Measurements from ENCODE around the gene LRRC4C. TPM values are rescaled to one million over a fixed set of nuclear protein-coding genes. Genes with fewer than 3 reads are reported as not detected.

Gene LRRC4C
- total RNA-seq, 1 experiment from 2014 or later, result 0.15 TPM

DNA sequence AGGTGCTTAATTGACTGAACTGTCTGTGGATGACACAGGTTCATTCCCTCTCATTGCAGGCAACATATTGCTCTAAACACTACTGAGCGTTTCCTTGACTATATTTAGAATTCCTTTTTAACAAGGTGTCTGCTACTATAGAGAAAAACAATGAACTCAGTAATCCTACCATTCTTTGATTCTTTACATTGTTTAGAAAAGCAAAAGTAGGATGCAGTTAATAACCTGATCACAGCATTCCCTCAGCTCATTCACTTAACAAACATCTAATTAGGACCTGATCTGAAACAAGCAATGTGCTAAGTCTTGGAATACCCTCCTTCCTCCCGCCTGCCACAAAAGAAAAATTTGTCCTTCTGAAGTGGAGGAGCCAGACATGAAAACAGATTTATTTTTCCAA, 313.1 kb downstream of the LRRC4C start:
- intact Hi-C loops (cut with micrococcal nuclease; ENCODE audit: unreplicated experiment) (no loop called here), in situ Hi-C loops (cut with HindIII; ENCODE audit: low pct_unique_long_range_greater_than_20kb, low sequenced_read_pairs) (no loop called here)
- ATAC-seq (no peak), DNase-seq (ENCODE audit: low read depth, low spot score) (no peak)
- no peak overlapping the region for H3K27ac ChIP-seq (ENCODE audit: low read length)
- no peaks in the 10 kb centered on the region for H3K36me3 ChIP-seq (ENCODE audit: control insufficient read depth, insufficient read depth, low read length)
- H3K4me3 ChIP-seq (ENCODE audit: low read depth in 2 of 2, low read length in 2 of 2), result no peak overlapping the region
- TF ChIP-seq TCF7L2 (IDR thresholded peaks at IDR 0.05; ENCODE audit: low read depth, low read length) (no peak), SIN3A (IDR thresholded peaks at IDR 0.05; ENCODE audit: borderline replicate concordance, insufficient read depth, low read depth, low read length) (no peak), POLR2AphosphoS5 (IDR thresholded peaks at IDR 0.05; ENCODE audit: low read depth, low read length) (no peak)
- no peaks in the 10 kb centered on the region for H3K27me3 ChIP-seq (ENCODE audit: control insufficient read depth, insufficient read depth, low read length)
- ChIA-PET CTCF (no interaction called here), POLR2A (no interaction called here)
- H3K9me3 ChIP-seq (ENCODE audit: control insufficient read depth, insufficient read depth, low read depth, low read length), result no peaks in the 10 kb centered on the region
- H3K4me1 ChIP-seq (ENCODE audit: control insufficient read depth, insufficient read depth, low read length), result no peaks in the 10 kb centered on the region
- BruUV-seq (replicated peaks), result no TSS peak

DNA sequence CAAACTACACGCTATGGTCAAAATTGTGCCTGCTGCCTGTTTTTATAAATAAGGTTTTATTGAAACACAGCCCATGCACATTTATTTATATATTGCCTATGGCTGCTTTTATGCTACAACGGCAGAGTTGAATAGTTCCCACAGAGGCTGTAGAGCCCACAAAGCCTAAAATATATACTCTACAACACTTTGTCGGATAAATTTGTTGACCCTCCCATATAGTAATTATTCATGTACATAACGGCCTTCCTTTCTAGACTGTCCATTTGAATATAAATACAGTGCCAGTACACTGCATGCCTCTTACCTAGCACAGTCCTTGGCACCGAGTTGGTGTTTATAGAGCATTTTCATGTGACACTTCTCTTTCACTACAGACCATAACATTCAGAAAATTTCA, 314.0 kb downstream of the LRRC4C start:
- no peak overlapping the region for H3K27ac ChIP-seq (ENCODE audit: low read length)
- H3K4me1 ChIP-seq (ENCODE audit: control insufficient read depth, insufficient read depth, low read length), result no peaks in the 10 kb centered on the region
- no peaks in the 10 kb centered on the region for H3K9me3 ChIP-seq (ENCODE audit: control insufficient read depth, insufficient read depth, low read depth, low read length)
- DNase-seq (ENCODE audit: low read depth, low spot score) (no peak), ATAC-seq (no peak)
- TF ChIP-seq, protein P1, sequence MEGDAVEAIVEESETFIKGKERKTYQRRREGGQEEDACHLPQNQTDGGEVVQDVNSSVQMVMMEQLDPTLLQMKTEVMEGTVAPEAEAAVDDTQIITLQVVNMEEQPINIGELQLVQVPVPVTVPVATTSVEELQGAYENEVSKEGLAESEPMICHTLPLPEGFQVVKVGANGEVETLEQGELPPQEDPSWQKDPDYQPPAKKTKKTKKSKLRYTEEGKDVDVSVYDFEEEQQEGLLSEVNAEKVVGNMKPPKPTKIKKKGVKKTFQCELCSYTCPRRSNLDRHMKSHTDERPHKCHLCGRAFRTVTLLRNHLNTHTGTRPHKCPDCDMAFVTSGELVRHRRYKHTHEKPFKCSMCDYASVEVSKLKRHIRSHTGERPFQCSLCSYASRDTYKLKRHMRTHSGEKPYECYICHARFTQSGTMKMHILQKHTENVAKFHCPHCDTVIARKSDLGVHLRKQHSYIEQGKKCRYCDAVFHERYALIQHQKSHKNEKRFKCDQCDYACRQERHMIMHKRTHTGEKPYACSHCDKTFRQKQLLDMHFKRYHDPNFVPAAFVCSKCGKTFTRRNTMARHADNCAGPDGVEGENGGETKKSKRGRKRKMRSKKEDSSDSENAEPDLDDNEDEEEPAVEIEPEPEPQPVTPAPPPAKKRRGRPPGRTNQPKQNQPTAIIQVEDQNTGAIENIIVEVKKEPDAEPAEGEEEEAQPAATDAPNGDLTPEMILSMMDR (IDR thresholded peaks at IDR 0.05), result no peak
- TF ChIP-seq SIN3A (IDR thresholded peaks at IDR 0.05; ENCODE audit: borderline replicate concordance, insufficient read depth, low read depth, low read length), result no peak
- no peak for TF ChIP-seq TCF7L2 (IDR thresholded peaks at IDR 0.05; ENCODE audit: low read depth, low read length)
- TF ChIP-seq, protein P2, sequence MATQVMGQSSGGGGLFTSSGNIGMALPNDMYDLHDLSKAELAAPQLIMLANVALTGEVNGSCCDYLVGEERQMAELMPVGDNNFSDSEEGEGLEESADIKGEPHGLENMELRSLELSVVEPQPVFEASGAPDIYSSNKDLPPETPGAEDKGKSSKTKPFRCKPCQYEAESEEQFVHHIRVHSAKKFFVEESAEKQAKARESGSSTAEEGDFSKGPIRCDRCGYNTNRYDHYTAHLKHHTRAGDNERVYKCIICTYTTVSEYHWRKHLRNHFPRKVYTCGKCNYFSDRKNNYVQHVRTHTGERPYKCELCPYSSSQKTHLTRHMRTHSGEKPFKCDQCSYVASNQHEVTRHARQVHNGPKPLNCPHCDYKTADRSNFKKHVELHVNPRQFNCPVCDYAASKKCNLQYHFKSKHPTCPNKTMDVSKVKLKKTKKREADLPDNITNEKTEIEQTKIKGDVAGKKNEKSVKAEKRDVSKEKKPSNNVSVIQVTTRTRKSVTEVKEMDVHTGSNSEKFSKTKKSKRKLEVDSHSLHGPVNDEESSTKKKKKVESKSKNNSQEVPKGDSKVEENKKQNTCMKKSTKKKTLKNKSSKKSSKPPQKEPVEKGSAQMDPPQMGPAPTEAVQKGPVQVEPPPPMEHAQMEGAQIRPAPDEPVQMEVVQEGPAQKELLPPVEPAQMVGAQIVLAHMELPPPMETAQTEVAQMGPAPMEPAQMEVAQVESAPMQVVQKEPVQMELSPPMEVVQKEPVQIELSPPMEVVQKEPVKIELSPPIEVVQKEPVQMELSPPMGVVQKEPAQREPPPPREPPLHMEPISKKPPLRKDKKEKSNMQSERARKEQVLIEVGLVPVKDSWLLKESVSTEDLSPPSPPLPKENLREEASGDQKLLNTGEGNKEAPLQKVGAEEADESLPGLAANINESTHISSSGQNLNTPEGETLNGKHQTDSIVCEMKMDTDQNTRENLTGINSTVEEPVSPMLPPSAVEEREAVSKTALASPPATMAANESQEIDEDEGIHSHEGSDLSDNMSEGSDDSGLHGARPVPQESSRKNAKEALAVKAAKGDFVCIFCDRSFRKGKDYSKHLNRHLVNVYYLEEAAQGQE (IDR thresholded peaks at IDR 0.05; ENCODE audit: insufficient read depth in 1 of 2, low read depth in 2 of 2, low read length in 1 of 2), result no peak
- TF ChIP-seq POLR2AphosphoS5 (IDR thresholded peaks at IDR 0.05; ENCODE audit: low read depth, low read length), result no peak
- in situ Hi-C loops (cut with HindIII; ENCODE audit: low pct_unique_long_range_greater_than_20kb, low sequenced_read_pairs) (no loop called here), intact Hi-C loops (cut with micrococcal nuclease; ENCODE audit: unreplicated experiment) (no loop called here)
- H3K27me3 ChIP-seq (ENCODE audit: control insufficient read depth, insufficient read depth, low read length), result no peaks in the 10 kb centered on the region
- no TSS peak for BruUV-seq (replicated peaks)
- CTCF ChIA-PET, result no interaction called here
- H3K4me3 ChIP-seq (ENCODE audit: low read depth in 2 of 2, low read length in 2 of 2), result no peak overlapping the region
- POLR2A ChIA-PET, result no interaction called here
- H3K36me3 ChIP-seq (ENCODE audit: control insufficient read depth, insufficient read depth, low read length), result no peaks in the 10 kb centered on the region

DNA sequence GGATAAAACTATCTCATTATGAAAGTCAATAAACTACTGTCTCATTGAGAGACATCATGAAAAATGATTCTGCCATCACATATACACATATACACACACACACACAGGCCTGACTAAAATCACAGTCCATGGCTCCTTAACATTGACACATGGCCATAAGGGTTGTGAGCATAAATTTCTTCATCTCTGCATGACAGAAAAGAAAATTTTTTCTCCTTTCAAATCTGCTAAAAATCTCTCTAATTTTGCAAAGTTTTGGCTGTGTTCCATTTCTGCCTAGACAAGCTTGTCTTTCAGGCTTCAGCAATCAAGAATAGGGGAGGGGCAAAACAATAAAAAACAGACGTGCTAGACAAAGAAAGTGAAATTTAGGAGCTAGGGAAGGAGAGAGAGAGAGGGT, 324.5 kb downstream of the LRRC4C start:
- ChIA-PET POLR2A (no interaction called here), CTCF (no interaction called here)
- ATAC-seq, result no peak
- H3K4me1 ChIP-seq (ENCODE audit: control insufficient read depth, insufficient read depth, low read length), result no peaks in the 10 kb centered on the region
- no peak for DNase-seq (ENCODE audit: low read depth, low spot score)
- intact Hi-C loops (cut with micrococcal nuclease; ENCODE audit: unreplicated experiment) (no loop called here), in situ Hi-C loops (cut with HindIII; ENCODE audit: low pct_unique_long_range_greater_than_20kb, low sequenced_read_pairs) (no loop called here)
- no peaks in the 10 kb centered on the region for H3K36me3 ChIP-seq (ENCODE audit: control insufficient read depth, insufficient read depth, low read length)
- TF ChIP-seq, protein P1 (IDR thresholded peaks at IDR 0.05), result no peak
- TF ChIP-seq POLR2AphosphoS5 (IDR thresholded peaks at IDR 0.05; ENCODE audit: low read depth, low read length) (no peak), TCF7L2 (IDR thresholded peaks at IDR 0.05; ENCODE audit: low read depth, low read length) (no peak), SIN3A (IDR thresholded peaks at IDR 0.05; ENCODE audit: borderline replicate concordance, insufficient read depth, low read depth, low read length) (no peak)
- TF ChIP-seq, protein P2 (IDR thresholded peaks at IDR 0.05; ENCODE audit: insufficient read depth in 1 of 2, low read depth in 2 of 2, low read length in 1 of 2), result no peak
- H3K4me3 ChIP-seq (ENCODE audit: low read depth in 2 of 2, low read length in 2 of 2), result no peak overlapping the region
- H3K9me3 ChIP-seq (ENCODE audit: control insufficient read depth, insufficient read depth, low read depth, low read length), result no peaks in the 10 kb centered on the region
- no peaks in the 10 kb centered on the region for H3K27me3 ChIP-seq (ENCODE audit: control insufficient read depth, insufficient read depth, low read length)
- H3K27ac ChIP-seq (ENCODE audit: low read length), result no peak overlapping the region
- BruUV-seq (replicated peaks), result no TSS peak

Data from Panc1 (cell line).